Retinal pigment epithelial cell (primary cell): ENCODE measurements around the gene MSMP.

Experiments used
- DNase-seq: peaks from one replicate; pipeline ENCODE4 v3.0.0-alpha.2; 2010; ENCODE audit warnings: low read depth
- H3K4me3 ChIP-seq: 2 replicates; pipeline ENCODE4 v1.5.1; 2011; ENCODE audit warnings: mild to moderate bottlenecking, low read length, control low read depth, moderate library complexity
- CTCF ChIP-seq: conservative IDR thresholded peaks from 2 replicates; pipeline ENCODE4 v1.5.1; 2011; ENCODE audit warnings: low read depth, low read length, control low read depth, inconsistent platforms

The MSMP gene

GRCh38 chr9:35731415-35732184, 22.5 kb downstream of the MSMP start:
- no peak for TF ChIP-seq CTCF
- H3K4me3 ChIP-seq, result peak overlapping the region; percentile 68
- DNase-seq, result no peak

- peak overlapping the region; percentile 68 for H3K4me3 ChIP-seq
- DNase-seq, result no peak
- TF ChIP-seq CTCF, result no peak
These were observed 23.6 kb downstream of the MSMP start for GRCh38 chr9:35730486-35730854.

GRCh38 chr9:35729700-35730485, 24.2 kb downstream of the MSMP start:
- peak overlapping the region; percentile 68 for H3K4me3 ChIP-seq
- peak; percentile 75 for TF ChIP-seq CTCF
- DNase-seq, result peak; percentile 18

- peak overlapping the region; percentile 68 for H3K4me3 ChIP-seq
- no peak for DNase-seq
- no peak for TF ChIP-seq CTCF
These were observed 25.0 kb downstream of the MSMP start for GRCh38 chr9:35729101-35729500.

- TF ChIP-seq CTCF, result no peak
- peak overlapping the region; percentile 33 for H3K4me3 ChIP-seq
- peak; percentile 37 for DNase-seq
These were observed 25.8 kb downstream of the MSMP start for GRCh38 chr9:35728041-35728971.

GRCh38 chr9:35727676-35728040, 26.4 kb downstream of the MSMP start:
- TF ChIP-seq CTCF, result no peak
- DNase-seq, result no peak
- peak overlapping the region; percentile 33 for H3K4me3 ChIP-seq
